ENCODE data around the gene CDC42EP5.

CDC42EP5 gene

DNA sequence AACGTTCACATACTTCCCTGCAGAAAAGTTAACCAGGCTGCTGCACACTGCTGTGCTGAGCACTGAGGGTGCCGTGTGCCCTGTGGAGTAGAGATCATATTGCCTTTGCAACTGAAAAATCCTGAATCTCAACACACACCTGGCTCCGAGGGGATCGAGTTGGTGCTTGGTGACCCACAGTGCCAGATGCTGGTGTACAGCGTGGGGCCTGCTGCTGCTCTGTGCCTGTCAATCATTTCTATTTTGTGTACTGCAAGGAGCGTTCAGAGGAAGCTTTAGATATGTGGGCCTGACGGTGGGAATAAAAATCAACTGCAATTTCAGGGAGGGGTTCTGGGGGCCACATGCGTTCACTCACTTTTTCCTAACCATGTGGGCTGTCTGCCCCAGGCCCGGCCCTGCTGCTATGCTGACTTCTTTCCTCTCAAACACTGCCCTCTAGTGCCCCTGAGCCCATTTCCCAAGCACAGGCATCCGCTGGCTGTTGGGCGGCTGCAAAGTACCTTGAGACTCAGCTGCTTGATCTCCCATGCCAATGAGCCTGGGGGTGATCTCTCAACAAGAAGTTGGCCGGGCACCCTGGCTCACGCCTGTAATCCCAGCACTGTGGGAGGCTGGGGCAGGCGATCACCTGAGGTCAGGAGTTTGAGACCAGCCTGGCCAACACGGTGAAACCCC lies 33.8 kb downstream of the CDC42EP5 start:
- no peak overlapping the region for H3K27ac ChIP-seq
- TF ChIP-seq, protein P1, sequence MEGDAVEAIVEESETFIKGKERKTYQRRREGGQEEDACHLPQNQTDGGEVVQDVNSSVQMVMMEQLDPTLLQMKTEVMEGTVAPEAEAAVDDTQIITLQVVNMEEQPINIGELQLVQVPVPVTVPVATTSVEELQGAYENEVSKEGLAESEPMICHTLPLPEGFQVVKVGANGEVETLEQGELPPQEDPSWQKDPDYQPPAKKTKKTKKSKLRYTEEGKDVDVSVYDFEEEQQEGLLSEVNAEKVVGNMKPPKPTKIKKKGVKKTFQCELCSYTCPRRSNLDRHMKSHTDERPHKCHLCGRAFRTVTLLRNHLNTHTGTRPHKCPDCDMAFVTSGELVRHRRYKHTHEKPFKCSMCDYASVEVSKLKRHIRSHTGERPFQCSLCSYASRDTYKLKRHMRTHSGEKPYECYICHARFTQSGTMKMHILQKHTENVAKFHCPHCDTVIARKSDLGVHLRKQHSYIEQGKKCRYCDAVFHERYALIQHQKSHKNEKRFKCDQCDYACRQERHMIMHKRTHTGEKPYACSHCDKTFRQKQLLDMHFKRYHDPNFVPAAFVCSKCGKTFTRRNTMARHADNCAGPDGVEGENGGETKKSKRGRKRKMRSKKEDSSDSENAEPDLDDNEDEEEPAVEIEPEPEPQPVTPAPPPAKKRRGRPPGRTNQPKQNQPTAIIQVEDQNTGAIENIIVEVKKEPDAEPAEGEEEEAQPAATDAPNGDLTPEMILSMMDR (conservative IDR thresholded peaks at IDR 0.05): peak; percentile 69
- TF ChIP-seq ZFX (IDR thresholded peaks at IDR 0.05): no peak

DNA sequence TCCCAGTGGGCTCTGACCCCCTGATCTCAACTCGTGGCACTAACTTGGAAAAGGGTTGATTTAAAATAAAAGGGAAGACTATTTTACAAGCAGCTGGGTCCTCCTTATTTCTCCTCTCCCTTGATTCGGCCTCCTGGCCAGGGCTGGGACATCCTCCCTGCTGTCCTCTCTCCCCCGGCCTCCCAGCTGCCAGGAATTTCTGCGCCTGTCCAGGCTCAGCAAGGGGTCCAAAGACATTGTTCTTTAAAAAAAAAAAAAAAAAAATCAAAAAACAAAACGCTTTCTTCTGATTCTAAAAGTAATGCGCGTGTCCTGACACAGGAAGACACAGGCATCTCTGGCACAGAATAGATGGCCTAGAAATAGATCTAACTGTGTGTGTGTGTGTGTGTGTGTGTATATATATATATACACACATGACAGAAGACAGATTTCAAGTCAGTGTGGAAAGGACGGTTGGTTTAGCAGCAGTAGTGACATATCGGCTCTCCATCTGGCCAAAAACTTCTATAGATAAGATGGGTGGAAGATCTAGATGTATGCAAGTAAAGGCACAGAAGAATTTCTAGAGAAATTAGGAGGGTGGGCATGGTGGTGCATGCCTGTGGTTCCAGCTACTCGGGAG lies 36.4 kb downstream of the CDC42EP5 start:
- H3K27ac ChIP-seq: no peak overlapping the region
- TF ChIP-seq, protein P1 (conservative IDR thresholded peaks at IDR 0.05): no peak
- no peak for TF ChIP-seq ZFX (IDR thresholded peaks at IDR 0.05)

DNA sequence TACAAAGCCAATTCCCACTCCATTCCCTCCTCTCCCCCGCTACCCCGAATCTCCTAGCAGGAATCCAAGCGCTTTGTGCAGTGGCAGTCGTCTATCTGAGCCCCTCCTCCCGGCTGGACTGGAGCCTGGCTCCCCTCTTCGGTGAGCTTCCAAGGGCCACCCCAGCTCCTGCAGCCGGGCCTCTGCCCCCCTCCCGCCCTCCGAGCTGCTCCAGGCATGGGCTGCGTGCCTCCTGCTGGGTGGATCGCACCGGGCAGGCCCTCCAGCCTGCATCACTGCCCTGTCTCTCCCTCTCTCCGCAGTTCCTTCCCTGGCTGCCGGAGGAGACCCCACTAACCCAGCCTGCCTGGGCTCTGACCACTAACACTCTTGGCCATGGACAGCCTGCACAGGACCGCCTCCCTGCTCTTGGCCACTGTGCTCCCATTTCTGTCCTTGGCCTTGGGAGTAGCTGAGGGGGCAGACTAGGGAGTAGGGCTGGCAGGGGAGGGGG lies 37.0 kb downstream of the CDC42EP5 start:
- no peak overlapping the region for H3K27ac ChIP-seq
- TF ChIP-seq, protein P1 (conservative IDR thresholded peaks at IDR 0.05): no peak
- no peak for TF ChIP-seq ZFX (IDR thresholded peaks at IDR 0.05)

DNA sequence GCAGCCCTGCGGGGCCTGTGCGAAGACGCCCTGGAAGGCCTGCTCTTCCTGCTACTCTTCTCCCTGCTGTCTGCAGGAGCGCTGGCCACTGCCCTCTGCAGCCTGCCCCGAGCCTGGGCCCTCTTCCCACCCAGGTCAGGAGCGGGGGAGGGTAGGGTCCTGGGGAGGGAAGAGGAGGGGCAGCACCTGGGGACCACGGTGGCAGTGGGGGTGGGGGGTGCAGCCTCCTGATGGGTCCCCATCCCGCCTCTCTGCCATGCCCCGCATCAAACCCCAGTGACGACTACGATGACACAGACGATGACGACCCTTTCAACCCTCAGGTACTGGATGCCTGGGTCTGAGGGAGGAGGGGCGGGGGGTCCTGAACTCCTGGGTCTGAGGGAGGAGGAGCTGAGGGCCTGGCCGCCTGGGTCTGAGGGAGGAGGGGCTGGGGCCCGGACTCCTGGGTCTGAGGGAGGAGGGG lies 37.5 kb downstream of the CDC42EP5 start:
- no peak overlapping the region for H3K27ac ChIP-seq
- no peak for TF ChIP-seq ZFX (IDR thresholded peaks at IDR 0.05)
- TF ChIP-seq, protein P1 (conservative IDR thresholded peaks at IDR 0.05): no peak

DNA sequence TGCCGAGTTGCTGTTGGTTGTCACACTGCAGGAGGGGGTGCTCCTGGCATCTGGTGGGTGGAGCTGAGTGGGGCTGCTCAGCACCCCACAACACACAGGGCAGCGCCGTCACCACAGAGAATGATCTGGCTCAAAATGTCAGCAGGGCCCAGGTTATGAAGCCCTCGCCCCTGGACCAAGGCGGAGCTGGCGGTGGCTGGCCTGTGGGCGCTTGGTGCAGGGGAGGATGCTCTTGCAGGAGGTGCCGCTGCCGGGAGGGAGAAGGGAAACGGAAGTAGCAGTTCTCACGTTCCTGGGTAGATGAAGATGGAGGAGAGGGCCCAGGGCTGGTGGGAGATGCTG lies 38.3 kb downstream of the CDC42EP5 start:
- no peak overlapping the region for H3K27ac ChIP-seq
- no peak for TF ChIP-seq ZFX (IDR thresholded peaks at IDR 0.05)

DNA sequence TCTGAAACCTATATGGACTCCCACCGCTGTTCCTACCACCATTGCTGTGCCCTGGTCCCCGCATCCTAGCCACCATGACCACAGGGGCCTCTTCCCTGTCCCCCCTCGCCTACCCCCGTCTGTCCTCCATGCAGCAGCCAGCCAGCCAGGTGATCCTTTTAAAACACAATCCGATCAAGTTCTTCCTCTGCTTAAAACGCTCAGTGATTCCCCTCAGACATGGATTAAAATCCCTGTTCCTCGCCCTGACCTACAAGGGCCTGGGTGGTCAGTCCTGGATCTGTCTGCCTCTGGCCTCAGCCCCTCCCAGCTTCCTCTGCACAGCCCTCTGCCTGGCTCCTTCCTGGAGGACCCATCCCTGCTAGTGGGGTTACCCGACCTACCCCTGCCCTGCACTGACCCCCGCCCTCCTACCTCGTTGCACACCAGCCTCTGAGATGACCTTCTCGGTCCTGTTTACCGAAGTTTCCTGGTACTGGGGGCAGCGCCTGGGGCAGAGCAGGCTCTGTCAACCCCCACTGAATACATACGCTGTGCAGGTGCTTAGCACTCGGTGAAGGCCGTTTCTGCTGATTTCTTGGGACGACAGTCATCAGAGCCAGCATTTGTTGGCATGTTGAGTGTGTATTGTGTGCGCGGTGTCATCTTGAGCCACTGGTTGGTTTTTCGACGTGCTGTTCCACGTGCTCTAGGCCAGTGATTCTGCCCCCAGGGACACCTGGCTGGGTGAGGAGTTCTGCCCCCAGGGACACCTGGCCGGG lies 38.8 kb downstream of the CDC42EP5 start:
- TF ChIP-seq ZFX (IDR thresholded peaks at IDR 0.05): no peak
- TF ChIP-seq, protein P1 (conservative IDR thresholded peaks at IDR 0.05): no peak

DNA sequence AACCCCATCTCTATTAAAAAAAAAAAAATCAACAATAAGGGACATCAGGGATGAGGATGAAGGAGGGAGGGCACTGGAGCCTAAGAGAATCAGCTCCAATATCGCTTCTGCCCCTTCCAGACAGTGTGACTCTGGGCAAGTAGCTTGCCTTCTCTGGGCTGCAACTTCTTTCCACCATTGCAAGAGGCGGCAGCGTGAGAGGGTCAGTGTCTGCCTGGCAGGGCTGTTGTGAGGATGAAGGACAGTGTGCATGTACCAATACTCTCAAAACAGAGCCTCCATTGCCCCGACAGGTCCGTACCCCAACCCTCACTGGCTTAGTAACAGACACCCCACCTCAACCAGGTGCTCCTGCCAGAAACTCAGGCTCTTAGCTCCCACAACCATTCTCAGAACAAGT lies 39.4 kb downstream of the CDC42EP5 start:
- TF ChIP-seq, protein P1 (conservative IDR thresholded peaks at IDR 0.05): no peak
- TF ChIP-seq ZFX (IDR thresholded peaks at IDR 0.05): no peak
- H3K27ac ChIP-seq: peak overlapping the region; percentile 77; the same call in 1 of the 2 replicates

More for the DNA sequence above, 38.8 kb downstream of the CDC42EP5 start:
- peak overlapping the region; percentile 77; the same call in 1 of the 2 replicates for H3K27ac ChIP-seq
